ENCODE results near the gene BCHE. TPM values are rescaled to one million over a fixed set of nuclear protein-coding genes. Genes with fewer than 3 reads are reported as not detected.

Gene BCHE
- 10 to 100 TPM; 14.0 to 35.6 TPM for total RNA-seq
- long read RNA-seq, donor 1, transcript BCHE-201 (4 exons, 2,454 nt): major isoform, 13 of 16 reads
- long read RNA-seq, donor 1, partial matches to known transcripts: 3 of 16 reads
- long read RNA-seq, donor 1, other reads (novel, unspliced or antisense): 0 of 16 reads
- long read RNA-seq, donor 2, transcript BCHE-201 (4 exons, 2,454 nt): major isoform, 14 of 15 reads
- long read RNA-seq, donor 2, partial matches to known transcripts: 0 of 15 reads
- long read RNA-seq, donor 2, other reads (novel, unspliced or antisense): 0 of 15 reads

DNA sequence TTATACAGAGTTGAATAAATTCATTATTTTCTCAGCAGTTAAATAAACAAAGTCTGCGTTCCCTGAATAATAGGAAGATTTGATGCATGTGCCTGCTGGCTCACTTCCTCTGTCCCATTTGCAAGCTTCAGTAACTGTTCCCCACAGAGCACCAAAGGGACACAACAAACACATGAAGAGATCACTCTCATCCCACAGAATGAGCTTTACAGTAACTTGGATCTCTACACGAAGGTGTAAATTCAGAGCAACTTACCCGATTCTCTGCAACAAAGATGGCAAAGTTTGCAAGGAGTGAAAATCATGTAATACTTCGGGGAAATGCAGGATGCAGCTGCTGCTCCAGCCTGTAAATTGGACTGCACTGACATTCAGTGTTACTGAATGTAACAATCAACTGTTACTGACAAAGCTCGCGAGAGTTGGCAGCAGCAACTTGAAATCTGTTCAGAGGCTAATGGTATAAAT, at the start of gene BCHE:
Gene BCHE, minus strand, starts transcription at position 366 of the 468 bp plus-strand sequence. CDS start 6,390 bp downstream, outside the sequence.
- peak; percentile 79 for DNase-seq (ENCODE audit: low spot score)

DNA sequence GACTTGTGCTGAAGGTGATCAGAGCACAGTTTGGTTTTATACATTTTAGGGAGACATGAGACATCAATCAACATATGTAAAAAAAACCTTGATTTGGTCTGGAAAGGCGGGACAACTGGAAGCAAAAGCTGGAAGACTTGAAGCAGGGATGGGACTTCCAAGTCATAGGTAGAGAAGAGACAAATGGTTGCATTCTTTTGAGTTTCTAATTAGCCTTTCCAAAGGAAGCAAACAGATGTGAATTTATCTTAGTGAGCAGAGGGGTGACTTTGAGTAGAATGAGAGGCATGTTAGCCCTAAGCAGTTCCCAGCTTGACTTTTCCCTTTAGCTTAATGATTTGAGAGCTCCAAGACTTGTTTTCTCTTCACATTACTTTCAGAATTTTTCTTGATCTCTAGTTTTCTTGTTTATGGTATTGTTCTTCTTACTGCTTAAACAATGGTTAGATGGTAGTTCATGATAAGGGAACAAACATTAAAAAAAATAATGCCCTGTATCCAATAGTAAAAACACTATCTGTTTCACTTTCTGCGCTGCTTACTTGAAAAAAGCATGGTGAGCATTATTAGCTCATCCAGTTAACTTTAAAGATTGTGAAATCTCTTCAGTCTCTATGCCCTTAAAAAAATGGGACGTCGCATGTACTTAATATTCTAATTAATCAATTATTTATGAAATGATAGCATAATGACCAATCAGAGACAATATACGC, 48.5 kb upstream of the BCHE start:
- DNase-seq (ENCODE audit: low spot score): no peak
- intact Hi-C loops (cut with DNase I): no loop called here

More for the DNA sequence above, at the start of gene BCHE:
- intact Hi-C loops (cut with DNase I): no loop called here

DNA sequence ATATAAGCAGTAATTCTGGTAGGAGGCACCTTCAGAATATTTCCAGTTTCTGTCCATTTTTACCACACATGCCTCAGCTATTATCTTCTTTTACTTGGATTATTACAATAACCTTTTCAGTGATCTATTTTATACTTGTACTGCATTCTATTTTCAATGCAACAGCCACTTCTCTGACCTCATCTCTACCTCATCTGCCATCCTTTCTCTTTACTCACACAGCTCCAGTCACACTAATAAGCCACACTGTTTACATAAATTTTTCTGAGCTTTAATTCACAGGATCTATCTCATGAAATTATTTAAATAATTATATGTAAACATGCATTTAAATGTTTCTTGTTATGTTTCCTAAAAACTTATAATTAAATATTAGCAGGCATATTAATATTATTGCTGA, 47.3 kb upstream of the BCHE start:
- intact Hi-C loops (cut with DNase I): no loop called here
- DNase-seq (ENCODE audit: low spot score): no peak

DNA sequence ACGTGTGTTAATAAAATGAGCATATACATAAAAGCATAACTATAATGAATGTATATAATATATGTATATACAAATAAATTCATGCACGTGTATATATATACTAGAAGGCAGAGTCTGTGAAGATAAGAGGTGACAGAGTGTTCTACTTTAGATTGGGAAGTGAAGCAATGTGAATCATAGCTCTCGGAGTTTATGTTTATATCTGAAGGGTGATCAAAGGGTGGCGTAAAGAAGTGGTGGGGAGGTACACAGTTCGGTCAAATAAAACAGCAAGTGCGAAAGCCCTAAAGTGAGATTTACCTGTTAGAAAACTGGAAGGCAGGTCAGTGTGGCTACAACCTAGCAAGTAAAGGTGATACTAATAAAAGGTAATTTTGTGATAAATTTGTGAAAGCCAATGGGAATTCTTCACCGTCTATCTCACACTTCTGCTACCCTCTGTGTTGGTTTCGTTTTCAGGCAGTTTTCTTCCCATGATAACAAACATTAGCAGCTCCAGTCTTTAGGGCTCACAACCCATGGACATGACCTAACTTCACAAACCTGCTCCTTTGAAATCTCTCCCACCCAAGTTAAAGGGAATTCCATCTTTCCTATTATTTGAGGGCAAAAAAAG, 46.7 kb upstream of the BCHE start:
- DNase-seq (ENCODE audit: low spot score): no peak
- intact Hi-C loops (cut with DNase I): no loop called here

DNA sequence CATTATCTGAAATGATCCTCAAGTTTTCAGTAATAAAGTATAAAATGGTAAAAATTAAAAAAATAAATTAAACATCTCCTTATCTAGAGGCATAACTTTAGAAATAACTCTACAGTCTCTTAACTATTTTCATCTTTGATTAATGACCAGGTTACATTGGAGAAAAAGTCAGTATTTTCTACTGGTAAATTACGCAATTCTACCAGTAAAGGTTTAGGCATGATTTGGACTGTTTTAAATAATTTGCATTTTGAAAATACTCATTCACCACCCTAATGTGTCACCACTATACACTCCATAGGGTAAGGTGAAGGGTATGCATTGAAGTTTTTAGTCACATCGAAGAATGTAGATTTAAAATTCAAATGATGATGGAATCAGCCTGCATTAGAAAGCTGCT, 45.9 kb upstream of the BCHE start:
- DNase-seq (ENCODE audit: low spot score): no peak
- intact Hi-C loops (cut with DNase I): no loop called here

DNA sequence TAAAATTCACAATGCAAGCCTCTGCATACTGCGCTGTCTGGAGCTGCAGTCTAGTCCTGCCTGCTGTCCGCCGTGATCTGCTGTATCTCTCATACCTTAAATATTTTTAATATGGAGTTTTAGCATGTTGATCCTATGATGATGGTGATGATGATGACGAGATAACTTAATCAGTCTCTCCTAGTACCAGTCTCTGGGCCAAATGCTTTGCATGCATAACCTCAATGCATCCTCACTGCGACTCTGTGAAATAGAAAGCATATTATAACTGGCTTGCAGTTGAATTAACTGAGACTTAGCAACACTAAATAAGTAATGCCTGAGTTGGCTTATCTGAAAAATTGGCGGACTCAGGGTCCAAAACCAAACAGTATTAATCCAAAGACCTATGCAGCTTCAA, 38.4 kb upstream of the BCHE start:
- no peak for DNase-seq (ENCODE audit: low spot score)
- intact Hi-C loops (cut with DNase I): no loop called here

DNA sequence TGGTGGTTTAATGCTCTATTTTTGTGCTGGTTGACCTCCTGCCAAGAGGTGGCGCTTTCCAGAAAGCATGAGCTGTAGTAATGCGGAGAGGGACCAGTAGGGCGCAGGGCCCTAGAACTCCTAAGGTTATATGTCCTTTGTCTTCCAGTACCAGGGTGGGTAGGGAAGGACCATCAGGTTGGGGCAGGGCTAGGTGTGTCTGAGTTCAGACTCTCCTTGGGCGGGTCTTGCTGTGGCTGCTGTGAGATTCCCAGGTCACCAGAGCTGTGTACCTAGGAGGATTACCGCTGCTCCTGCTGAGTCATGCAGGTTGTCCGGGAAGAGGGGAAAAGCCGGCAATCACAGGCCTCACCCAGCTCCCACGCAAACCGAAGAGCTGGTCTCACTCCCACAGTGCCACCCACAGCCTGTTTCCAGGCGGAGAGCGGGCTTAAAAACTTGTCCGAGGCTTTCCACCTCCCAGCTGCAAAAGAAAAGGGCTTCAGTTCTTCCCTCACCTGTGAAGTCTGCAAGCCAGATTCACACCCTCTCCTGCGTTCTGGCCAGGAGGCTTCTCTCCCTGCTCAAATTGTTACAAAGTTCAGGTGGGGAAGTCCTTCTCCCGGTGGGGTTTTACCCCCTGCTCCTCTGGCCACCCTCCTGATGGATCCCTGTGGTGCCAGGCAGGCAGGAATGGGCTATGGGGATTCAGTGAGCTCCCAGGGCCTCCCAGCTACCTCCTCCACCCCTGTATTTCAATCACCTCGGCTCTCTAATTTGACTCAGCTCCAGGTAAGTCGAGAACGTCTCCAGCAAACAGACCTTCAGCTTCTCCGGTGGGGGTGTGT, 37.7 kb upstream of the BCHE start:
- no peak for DNase-seq (ENCODE audit: low spot score)
- intact Hi-C loops (cut with DNase I): no loop called here

DNA sequence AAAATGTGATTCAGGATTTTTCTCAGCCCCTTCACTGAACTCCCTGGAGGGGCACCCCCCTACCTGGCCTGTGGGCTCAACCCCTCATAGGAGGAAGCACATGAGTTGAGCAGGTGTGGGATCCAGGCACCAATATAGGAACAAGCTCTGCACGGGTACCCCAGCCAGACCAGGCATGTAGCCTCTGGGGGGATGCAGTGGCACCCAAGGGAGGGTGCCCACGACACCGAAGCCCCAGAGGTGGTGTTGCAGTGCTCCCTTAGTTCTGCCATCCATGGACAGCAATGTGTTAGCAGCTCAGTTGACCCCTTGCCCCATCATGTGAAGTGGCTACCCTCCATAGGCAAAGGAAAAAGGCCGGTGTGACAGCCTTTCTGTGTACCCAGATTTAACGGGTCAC, 30.9 kb upstream of the BCHE start:
- no peak for DNase-seq (ENCODE audit: low spot score)
- intact Hi-C loops (cut with DNase I): no loop called here

DNA sequence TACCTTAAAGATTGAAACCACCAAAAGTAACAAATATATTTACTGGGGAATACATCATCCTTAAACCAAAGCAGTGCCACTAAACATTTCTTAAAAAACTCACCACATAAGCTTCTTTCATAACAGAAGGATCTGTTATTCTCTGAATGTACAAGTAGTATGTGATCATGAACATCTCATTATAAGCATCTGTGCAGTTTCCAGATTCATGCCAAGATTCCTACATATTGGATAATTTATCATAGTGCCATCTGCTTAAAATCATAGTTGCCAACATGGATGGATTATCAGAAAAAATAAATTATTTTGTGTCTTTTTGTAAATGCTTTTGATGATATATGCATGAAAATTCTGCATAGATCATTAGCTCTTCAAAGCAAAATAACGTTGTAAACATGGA, 21.8 kb upstream of the BCHE start:
- intact Hi-C loops (cut with DNase I): no loop called here
- DNase-seq (ENCODE audit: low spot score): no peak

DNA sequence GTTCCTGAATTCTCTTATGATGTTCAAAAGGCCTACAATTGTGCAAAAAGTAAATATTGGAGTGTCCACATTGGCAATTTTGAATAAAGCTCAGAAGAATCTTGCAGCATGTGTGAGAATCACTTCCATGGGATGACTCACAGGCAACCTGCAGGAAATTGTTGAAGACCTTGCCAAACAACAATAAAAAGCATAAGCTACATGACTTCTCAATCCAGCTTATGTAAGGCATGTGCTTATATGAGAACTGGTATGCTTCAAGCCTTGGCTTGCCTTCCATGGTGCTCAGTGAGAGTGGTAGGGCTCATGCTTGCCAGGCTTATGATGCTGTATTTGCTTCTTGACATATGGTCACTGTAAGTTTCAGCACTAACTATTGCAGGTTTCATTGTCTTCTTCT, 18.4 kb upstream of the BCHE start:
- no peak for DNase-seq (ENCODE audit: low spot score)
- intact Hi-C loops (cut with DNase I): no loop called here

DNA sequence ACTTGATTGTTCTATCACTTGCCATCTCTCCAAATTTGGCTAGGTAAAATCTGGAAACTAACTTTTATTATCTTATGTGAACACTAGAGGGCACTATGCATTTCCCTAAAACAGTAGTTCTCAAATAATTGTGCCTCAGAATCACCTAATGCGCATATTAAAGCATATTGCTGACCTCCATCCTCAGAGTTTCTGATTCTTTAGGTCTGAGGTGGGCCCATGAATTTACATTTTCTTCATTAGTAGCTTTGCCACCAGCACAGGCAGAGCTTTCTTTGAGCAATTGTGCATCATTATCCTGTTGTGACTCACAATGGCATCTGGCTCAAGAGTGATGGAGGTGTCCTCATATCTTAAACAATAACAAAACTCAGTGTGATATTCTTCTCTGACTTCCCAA, 17.5 kb upstream of the BCHE start:
- no peak for DNase-seq (ENCODE audit: low spot score)
- intact Hi-C loops (cut with DNase I): no loop called here

DNA sequence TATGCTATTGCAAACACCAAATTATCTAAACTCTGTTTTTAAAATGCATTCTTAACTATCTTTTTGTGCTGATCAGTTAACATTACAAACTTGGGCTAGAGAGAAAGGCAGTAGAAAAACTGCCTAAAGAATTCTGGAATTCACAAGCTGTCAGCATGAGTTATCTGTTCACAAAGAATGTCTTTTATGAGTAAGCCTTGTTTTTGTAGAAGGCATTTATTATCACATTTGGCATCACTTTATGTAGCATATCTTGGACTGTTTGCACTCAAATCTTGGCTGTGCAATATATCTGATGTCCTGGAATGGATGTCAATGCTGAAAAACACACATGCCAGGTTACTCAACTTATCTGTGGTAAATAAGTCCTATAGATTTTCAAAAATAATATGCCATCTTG, 15.5 kb upstream of the BCHE start:
- no peak for DNase-seq (ENCODE audit: low spot score)

DNA sequence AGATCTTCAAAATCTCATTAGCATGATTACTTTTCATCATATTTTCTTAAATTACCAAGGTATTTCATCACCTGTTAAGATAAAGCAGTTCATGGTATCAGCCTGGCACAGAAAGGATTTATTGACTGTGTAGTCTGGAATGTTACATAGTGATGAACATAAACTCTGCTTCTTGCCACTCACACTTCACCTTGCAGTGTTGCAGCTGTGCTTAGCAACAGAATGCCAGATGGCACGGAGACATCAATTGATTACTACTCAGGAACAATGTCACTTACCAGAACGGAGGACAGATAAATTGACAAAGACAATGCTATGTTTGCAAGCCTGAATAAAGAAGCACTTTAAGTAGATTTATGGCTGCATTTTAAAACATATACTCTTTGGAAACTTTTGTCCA, 15.0 kb upstream of the BCHE start:
- no peak for DNase-seq (ENCODE audit: low spot score)
- intact Hi-C loops (cut with DNase I): no loop called here

More for the DNA sequence above, 15.5 kb upstream of the BCHE start:
- intact Hi-C loops (cut with DNase I): no loop called here

DNA sequence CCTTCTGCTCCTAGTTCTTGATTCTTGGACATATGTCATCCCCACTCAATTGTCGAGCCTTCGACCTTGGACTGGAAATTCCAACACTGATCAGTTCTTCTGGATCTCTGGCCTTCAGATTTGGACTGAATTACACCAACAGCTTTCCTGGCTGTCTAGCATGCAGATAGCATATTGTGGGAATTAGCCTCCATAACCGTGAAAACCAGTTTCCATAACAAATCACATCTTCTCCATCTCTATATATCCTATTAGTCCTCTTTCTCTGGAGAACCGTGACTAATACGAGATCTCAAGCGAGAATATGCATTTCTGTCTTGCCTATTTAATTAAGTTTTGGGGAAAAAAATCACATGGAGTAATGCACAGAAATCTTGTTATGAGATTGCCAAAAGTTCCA, 8.8 kb upstream of the BCHE start:
- intact Hi-C loops (cut with DNase I): no loop called here
- DNase-seq (ENCODE audit: low spot score): no peak

DNA sequence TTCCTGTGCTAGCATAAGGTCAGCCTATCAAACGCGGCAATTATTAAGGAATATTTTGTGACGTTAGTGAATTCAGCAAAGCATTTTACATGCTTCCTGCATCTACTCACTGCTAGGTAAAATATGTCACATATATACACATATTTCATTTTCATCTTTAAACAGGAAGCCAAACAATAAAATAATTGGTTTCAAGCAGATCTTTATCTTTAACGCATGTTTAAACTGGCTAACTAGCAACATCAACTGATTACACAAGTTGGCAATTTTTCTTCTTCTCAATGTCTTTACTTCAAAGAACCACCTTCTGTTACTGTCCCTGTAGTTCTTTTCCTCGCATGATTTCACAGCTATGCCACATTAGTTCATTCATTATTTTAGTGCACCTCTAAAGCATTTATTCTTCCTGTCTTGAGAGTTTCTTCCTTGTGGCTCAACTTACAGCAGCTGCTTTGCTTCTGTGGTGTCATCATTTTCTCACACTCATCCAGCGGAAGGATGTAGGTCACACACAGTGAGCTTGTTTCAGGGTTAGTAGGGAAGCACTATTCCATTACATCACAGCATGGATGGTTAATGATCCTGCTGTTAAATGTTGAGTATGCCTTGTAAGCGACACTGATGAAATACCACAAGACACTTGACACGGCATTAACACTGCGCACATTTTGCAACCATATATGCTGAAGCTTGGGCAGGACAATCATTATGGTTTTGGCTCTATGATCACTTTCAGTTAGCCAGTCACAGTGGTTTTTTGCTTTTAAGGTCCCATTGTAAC, 2.3 kb upstream of the BCHE start:
- intact Hi-C loops (cut with DNase I): no loop called here
- DNase-seq (ENCODE audit: low spot score): no peak

DNA sequence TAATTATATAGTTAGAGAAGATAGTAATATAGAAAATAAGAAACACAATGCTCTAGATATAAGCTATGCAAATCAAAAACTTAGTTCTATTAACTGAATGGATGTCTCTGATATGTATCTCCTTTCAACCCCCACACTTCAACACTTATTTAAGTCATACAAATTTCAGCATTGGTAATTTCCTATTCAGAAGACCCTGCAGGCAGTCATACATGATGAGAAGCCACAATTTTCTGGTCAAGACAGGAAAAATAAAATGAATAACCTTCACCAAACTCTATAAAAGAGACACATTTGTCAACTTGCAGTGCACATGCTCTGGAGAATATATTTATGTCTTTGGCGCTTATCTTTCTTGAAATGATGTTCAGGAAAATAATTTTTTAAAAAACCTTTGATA, 578 bp upstream of the BCHE start:
- intact Hi-C loops (cut with DNase I): no loop called here
- no peak for DNase-seq (ENCODE audit: low spot score)

DNA sequence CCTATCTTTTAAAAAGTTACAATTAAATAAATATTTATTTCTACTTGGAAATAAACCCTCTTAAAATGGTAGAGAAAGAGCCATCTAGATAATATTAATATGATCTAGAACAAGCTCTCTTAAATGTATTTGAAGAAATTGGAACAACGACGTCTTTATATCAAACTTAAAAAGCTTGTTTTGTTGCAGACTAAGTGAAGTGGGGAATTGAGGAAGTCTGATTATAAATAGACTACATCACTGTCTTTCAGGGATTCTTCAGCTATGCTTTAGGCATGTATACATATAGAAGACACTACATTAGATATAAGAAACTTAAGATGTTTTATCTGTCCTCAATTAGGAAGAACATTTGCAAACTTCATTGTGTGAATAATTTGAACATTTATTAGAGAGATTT, 1.8 kb downstream of the BCHE start:
- no peak for DNase-seq (ENCODE audit: low spot score)

DNA sequence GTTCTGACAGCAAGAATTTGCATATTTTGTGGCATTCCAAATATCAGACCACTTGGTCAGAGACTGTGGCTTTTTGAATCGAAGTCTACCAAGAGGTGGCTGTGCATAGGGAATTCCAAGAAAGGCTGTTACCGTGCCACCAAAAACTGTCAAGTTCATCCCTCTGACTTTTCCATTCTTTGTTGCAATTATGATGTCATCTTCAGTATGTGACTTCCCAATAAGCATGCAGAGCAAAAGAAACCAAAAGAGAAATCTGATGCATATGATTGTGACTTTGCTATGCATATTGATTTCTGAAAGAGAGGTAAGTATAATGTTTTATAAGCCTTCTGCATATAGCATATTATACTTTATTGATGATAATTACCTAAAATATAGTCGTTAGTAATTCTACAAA, 6.5 kb downstream of the BCHE start:
- DNase-seq (ENCODE audit: low spot score): no peak
- intact Hi-C loops (cut with DNase I): no loop called here

More for the DNA sequence above, 1.8 kb downstream of the BCHE start:
- intact Hi-C loops (cut with DNase I): no loop called here

DNA sequence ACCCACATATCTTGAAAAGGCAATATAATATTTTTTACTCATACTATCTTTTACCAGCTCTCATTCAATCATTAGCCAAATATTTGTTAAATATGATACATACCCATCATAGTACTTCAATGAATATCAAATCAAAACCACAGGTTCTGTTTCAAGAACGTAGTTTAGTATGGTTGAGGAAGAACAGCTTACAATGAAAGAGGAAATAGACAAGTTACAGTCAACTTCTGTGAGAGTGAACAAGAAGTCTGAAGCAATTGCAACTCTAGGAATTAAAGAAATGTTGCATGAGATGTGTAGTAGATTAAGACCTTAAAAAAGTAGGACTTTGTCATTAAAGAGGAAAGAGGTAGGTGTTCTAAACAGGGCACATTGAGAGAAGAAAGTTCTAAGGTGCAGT, 9.3 kb downstream of the BCHE start:
- intact Hi-C loops (cut with DNase I): no loop called here

More for the DNA sequence above, 9.3 kb downstream of the BCHE start:
- DNase-seq (ENCODE audit: low spot score): no peak
